GM21717 (cell line): ENCODE measurements around the gene NRXN2.
"Not testable (repeated sequence)": the region's sequence is repeated elsewhere in the genome, so short reads cannot be mapped to it uniquely, and the experiment has no call there.

ENCODE experiments used
- ATAC-seq: cut with Tn5 transposase; IDR thresholded peaks from one replicate; pipeline ENCODE4 v1.9.1; 2021; ENCODE audit warnings: mild to moderate bottlenecking, moderate library complexity; ENCODE audit not compliant: unreplicated experiment

Gene NRXN2

DNA sequence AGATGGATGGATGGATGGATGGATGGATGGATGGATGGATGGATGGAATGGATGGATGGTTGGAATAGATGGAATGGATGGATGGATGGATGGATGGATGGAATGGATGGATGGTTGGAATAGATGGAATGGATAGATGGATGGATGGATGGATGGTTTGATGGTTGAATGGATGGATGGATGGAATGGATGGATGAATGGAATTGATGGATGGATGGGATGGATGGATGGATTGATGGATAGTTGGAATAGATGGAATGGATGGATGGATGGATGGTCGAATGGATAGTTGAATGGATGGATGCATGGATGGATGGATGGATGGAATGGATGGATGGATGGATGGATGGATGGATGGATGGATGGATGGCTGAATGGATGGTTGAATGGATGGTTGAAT lies 127.1 kb downstream of the NRXN2 start:
- not testable (repeated sequence) for ATAC-seq

DNA sequence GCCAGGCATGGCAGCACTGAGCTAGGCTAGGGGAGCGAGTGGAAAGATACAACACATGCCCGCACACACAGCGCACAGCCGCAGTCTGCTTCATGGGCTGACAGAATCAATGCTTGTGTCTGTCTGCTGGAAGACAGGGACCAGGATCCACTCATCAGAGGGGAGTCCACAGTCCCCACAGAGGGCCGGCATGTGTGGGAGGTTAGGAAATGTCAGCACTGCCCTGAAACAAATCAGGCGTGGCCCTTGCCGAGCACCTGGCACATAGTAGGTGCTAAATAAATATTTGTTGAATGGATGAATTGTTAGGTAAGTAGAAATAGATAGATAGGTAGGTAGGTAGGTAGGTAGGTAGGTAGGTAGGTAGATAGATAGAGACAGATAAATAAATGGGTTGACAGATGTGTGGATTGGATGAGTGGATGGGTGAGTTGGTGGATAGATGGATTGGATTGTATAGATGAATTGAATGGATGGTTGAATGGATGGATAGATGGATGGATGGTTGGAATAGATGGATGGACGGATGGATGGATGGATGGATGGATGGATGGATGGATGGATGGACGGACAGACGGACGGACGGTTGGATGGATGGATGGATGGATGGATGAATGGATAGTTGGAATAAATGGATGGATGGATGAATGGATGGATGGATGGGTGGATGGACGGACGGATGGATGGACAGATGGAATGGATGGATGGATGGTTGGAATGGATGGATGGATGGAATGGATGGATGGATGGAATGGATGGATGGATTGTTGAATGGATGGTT lies 128.6 kb downstream of the NRXN2 start:
- no peak for ATAC-seq

DNA sequence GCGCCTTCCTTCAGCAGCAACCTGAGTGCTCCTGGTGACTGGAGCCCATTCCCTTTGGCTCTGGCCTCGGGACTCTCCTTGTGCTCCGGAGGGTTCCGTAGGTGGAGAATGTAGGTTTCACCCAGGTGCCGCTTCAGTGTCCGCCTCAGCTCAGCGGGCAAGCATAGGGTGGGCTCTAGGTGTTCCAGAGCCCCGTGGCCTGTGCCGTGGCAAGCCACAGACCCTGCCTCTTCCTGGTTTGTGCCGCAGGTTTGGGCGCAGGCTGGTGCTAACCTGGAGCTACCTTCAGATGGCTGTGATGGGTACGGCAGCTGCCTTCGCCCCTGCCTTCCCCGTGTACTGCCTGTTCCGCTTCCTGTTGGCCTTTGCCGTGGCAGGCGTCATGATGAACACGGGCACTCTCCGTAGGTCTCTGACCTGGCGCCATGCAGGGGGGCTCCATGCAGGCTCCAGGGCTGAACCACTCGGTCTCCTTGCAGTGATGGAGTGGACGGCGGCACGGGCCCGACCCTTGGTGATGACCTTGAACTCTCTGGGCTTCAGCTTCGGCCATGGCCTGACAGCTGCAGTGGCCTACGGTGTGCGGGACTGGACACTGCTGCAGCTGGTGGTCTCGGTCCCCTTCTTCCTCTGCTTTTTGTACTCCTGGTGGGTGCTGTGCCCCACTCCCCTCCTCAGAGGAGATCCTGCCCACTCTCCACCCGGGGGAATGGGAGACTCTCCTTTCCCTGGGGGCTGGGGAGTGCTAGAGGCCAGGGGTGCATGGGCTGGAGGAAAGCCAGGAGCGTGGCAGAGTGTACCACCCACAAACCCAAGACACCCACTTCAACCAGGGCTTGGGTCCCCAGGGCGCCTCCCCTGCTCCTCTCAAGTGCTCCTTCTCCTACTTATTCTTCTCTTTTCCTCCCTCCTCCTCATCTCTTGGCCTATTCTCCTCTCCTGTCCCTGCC lies 129.6 kb downstream of the NRXN2 start:
- no peak for ATAC-seq

DNA sequence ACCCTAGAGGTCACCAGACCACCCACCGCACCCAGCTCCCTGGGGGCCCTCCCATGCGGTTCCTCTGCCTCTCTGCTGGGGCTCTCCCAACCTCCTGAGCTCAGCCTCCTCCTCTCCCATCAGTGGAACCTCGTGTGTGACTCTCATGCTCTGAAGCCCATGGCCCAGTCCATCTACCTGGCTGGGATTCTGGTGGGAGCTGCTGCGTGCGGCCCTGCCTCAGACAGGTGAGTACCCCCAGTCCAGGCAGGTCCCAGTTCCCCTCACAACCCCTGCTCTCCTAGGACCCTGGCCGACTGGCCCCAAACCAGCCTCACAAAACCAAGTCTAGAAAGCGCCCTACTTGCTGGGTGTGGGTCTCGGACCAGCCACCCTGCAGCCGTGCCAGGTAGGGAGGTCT lies 130.3 kb downstream of the NRXN2 start:
- no peak for ATAC-seq

DNA sequence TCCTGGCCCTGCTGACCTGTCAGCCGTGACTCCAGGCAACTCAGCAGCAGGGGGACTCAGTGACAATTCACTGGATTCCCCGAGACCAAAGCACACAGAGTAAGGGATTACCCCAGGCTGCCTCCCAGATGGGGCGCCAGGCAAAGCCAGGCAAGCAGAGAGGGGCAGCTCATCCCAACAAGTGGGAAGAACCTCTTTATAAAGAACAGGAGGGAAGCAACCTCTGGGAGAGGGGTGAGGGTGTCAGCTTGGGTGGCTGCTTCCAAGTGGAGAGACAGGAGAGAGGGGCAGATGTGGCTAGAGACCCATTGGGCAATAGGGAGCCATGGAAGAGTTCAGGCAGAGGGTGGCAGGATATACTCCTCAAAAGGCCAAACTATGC lies 130.8 kb downstream of the NRXN2 start:
- ATAC-seq, result no peak

DNA sequence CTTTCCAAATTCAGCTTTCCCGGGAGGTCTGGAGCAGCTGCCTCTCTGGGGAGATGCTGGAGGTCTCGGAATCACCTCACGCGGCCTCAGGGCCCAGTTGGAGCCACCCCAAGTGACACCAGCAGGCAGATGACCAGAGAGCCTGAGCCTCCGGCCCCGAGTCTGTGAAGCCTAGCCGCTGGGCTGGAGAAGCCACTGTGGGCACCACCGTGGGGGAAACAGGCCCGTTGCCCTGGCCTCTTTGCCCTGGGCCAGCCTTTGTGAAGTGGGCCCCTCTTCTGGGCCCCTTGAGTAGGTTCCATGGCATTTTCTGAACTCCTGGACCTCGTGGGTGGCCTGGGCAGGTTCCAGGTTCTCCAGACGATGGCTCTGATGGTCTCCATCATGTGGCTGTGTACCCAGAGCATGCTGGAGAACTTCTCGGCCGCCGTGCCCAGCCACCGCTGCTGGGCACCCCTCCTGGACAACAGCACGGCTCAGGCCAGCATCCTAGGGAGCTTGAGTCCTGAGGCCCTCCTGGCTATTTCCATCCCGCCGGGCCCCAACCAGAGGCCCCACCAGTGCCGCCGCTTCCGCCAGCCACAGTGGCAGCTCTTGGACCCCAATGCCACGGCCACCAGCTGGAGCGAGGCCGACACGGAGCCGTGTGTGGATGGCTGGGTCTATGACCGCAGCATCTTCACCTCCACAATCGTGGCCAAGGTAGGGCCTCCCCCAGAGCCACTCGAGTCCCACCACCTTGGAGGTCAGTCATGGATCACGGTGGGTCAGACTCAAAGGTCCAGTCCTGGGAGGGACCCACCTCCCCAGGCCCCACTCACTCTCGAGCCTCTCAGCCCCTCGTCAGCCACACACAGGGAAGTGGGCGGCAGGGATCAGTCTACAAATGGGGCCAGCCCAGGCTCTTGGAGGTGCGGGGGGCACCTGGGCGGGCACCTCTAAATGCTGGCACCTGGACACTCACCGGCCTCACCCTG lies 131.5 kb downstream of the NRXN2 start:
- ATAC-seq, result no peak

DNA sequence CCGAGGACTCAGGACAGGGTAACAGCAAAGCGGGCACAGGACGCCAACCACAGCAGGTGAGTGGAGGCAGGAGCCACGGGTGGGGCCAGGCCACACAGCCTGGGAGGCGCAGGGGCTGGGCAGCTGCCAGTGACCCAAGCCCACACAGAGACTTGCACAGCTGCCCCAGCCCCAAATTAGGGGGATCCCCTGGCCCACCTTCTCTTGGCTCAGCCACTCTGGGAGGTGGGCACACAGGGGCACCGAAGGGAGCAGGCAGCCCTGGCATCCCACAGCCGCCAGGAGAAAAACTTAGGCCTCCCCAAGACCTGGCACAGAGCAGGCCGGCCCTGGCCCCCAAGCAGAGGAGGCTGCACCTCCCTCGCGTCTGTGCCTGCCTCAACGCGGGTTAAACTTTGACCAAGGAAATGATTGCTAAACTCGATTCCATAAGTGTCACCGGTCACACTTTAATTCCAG lies 132.2 kb downstream of the NRXN2 start, which contains the start of gene SLC22A12:
Gene SLC22A12 (plus strand): TSS at position 458 of the 459 bp plus-strand sequence. CDS start 337 bp downstream, outside the sequence.
- ATAC-seq, result no peak

DNA sequence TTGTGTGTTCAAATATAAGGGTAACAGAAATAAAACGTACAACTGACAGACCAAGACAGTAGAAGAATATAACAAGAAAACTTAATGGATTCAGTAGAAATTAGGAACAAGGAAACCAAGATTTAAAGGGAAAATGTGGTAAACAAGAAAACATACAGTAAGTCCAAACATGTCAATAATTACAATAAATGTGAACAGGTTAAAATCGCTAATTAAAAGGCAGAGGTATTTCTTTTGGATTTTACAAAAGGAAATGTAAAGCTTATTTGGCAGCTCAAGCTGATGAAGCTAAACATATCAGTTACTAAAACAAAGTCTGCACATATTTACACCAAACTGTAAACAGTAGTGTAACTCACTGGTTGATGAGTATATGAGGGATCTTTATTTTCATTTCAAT lies 134.3 kb downstream of the NRXN2 start:
- ATAC-seq, result no peak

DNA sequence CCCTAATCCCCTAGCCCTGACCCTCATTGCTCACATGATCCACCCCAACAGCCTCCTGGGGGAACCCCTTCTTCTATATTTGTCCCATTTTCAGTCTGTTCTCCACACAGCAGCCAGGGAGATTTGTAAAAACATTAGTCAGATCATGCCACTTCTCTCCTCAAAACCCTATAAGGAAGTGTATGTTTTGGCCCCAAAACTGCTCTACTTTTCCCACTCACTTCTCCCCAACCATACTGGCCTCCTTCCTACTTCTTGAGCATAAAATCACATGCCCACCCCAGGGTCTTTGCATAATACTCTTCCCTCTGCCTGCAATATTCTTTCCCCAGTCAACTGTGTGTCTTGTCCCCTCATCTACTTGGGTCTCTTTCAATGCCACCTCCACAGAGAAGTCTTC lies 136.6 kb downstream of the NRXN2 start:
- ATAC-seq, result no peak

DNA sequence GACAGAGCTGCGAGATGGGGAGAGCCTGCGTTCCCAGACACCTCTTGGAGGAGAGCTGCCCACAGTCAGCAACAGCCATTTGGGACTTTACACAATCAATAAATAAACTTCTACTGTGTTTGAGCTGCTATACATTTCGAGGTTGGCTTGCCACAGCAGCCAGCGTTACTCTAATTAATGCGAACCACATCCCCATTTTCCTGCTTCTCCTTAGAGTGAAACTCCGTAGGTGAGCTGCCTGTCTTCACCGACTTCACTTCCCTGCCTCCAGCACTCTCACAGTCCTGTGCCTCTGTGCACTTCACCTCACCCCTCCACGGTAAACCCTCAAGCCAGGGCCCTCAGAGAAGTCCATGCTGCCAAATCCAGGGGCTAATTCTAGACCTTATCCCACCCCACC lies 137.8 kb downstream of the NRXN2 start:
- no peak for ATAC-seq

DNA sequence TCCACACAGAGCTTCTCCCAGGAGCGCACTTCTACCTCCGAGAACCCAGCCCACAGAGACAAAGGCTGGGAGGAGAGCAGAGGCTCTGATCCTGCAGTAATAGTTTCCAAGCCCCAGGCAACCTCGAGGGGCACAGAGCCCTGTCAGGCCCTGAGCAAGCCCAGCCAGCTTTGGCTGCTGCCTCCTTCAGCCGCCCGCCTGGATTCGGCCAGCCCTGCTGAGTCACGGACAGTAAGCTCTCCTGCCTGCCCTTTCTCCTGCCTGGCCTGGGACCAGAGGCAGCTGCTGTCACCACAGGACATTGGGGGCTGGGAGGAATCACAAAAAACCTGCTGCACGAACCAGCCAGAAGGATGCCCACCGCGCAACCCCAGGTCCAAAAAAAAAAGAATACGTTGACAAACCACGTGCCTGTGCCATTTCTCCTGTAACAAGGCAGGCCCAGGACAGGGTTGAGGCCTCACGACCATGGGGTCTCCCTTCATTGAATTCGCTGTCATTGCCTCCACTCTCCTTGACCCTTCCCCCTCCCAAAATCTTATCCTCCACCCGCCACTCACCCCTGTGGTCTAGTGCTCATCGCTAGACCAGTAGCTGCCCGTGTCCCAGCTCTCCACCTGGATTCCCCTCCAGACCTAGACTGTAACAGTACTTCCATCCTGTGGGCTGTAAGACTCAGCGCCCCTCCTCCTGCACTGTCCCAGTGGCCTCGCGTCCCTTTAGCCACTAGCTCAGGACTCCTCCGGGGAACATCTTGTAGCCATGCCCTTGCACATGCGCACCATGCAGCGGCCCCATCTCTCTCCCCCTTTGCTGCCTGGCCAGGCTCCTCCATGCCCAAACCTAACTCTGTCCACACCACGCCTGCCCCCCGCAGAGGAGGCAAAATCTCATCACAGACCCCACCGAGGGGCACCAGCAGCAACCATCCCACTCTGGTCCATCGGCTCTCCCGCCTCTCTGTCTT lies 139.4 kb downstream of the NRXN2 start:
- ATAC-seq, result no peak

DNA sequence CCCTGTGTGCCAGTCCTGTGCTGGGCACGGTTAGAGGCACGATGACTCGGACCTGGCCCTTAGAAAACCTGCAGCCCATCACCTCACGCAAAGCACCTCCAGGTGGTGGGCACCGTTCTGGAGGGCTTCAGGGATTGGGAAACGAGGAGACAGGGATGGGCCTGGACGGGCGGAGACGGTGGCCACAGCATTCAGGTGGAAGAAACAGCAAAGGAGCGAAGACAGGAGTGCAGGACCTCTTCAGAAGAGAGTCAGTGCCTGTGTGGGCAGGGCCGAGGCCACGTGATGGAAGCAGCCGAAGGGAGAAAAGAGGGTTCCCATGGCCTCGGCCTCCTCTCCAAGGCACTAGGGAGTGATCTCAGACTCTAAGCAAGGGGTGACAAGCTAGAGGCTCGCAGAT lies 140.1 kb downstream of the NRXN2 start:
- no peak for ATAC-seq

DNA sequence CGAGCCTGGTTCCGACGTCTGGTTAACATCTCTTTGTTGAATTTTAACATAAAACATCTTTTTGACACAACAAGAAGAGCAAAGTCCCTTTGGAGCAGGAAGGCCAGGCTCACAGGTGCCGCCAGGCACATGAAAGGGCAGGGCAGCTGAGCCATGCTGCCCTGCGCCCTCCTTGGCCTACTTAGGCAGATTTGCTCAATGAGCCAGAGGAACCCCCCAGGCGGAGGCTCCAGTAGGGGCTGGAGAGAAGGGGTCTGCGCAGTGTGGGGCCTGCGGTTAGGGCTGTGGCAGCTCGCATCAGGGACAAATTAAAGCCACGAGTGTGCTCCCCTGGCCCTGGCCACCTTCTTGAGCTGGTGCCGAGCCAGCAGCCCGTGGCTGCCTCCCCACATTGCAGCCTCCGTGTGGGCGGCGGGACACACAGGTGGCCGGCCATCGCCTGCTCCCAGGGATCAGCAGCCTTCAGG lies 141.9 kb downstream of the NRXN2 start:
- no peak for ATAC-seq

DNA sequence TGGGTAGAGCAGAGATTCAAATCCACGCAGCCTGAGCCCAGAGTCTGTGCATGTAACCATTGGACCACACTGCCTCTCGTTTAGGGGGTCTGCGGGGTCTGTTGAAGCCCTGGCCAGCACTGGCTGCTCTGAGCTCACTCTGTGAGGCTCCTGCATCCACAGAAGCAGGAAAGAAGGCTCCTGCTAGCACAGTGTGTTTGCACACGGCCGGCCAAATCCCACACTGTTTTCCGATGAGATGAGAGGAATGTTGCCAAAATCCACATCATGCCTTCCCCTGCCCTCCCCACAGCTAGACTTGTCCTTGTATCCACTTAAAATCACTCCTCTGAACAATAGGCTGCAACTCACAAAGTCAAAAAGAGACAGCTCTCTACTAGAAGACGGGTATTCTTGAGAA lies 142.6 kb downstream of the NRXN2 start:
- no peak for ATAC-seq

DNA sequence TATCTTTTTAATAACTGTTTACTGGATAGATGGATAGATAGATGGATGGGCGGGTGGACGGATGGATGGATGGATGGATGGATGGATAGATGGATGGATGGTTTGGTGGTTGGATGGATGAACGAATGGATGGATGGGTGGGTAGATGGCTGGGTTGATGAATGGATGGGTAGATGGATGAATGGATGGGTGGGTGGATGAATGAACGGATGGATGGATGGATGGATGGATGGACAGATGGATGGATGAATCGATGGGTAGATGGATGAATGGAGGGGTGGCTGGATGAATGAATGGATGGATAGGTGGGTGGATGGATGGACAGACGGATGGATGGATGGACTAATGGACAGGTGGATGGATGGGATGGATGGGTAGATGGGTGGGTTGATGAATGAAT lies 145.8 kb downstream of the NRXN2 start:
- no peak for ATAC-seq

DNA sequence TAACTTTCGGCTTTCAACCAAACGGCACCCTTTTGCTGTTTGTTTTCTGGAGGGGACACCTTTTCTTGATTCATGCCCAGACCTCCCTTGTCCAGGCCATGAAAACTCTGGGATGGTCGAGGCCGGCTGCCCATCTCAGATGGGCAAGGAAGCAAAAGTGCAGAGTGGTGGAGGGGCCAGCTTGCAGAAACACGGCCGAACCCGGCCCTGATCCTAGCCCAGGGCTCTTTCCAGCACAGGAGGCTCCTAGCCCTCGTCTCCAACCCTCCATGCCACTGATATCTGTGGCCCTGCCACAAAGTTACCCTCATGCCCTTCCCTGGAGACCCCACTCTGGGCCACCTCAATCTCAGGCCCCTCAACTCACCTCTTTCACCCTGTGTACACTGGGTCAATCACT lies 150.9 kb downstream of the NRXN2 start:
- ATAC-seq, result no peak

DNA sequence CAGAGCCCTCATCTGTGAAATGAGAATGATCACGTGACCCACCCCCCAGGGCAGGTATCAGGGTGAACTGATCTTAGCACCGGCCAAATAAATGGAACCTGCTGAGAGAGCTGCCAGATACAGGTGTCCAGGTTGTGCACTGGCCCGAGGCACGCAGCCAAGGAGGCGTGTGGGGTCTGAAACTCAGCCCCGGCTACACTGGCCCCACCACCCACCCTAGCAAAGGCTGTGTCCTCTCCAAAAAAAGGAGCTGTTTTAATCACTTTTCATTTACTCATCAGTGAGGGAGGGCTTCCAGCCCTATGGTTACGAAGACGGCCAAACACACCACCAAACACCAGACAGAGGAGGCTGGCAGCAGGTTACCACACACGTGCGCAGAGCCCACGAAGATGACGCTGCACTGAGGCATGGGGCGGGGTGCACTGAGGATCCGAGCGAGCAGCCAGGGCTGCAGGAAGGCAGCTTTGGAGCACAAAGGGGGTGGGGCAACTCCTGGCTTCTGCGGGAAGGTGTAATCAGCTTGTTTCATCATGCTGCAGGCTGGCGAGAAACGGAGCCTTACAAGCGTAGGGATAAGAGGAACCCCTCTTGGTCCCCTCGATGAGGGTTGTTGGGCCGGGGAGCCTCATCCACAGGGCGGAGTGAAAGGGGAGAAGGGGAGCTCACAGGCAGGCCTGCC lies 151.4 kb downstream of the NRXN2 start:
- ATAC-seq, result no peak

DNA sequence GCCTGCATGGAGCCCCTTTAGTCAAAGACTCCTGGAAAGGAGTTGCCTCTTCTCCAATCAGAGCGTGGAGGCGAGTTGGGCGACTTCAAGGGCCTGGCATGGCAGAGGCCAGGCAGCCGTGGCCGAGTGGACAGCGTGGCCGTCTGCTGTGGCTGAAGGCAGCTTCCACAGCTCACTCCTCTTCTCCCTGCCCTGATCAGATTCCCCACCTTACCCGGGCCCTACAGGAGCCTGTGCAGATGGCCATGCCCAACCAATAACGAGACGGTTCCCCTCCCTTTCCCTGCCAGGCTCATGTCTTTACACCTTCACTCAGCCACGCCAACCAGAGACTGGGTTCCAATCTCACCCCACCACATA lies 152.0 kb downstream of the NRXN2 start:
- no peak for ATAC-seq

DNA sequence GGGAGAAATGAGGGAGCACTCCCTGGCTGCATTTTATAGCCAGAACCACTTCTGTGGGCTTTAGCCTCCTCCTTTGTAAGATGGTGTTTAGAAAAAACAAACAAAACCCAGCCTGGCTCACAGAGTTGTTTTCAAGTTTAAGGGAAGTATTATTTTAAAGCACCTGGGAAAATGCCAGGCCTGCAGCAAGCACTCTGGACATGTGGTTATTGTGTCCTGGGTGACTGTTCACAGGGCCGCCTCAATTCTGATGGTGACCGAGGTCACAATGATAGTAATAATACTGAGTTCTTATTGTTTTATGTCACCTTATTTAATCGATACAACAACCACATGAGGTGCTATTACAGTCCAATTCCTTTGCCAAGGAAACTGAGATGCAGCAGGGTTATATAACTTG lies 152.7 kb downstream of the NRXN2 start:
- ATAC-seq, result no peak
